ENCODE measurements around the gene DRG1. TPM values are rescaled to one million over a fixed set of nuclear protein-coding genes. Genes with fewer than 3 reads are reported as not detected.

Gene DRG1
- total and polyA plus RNA-seq, 10 of the 15 experiments (the other 5 are each of a cell fraction or from before 2014, with no cell fraction given) = 59.7 to 147 (median 85.8) TPM

DNA sequence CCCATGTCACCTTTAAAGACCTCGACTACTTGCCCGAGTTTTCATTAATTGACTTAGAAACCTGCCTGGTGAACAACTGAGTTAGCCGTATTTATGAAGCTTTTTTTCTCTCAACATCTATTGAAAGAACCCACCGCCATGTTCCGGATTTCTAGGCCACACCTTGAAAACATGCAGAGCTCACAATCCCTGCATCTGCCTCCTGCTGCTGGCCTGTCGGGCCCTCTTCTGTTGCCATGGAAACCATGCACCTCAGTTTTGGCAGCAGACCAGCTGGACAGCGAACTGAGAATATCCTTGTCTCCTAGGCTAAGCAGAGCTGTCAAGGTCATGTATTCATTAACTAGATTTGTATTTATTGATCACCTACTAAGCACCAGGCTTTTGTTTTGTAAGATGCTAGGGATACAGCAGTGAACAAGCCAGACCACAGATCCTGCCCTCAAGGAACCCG, 49.0 kb upstream of the DRG1 start:
- Histone ChIP-seq H3K9me3 (replicated peaks; ENCODE audit: control insufficient read depth, insufficient read depth, low read length) (no peaks in the 10 kb centered on the region), H3K4me3 (no peak overlapping the region), H3K27ac (ENCODE audit: control insufficient read depth, insufficient read depth) (no peak overlapping the region), H2AFZ (ENCODE audit: control insufficient read depth, low read depth, low read length) (no peak overlapping the region), H3K36me3 (ENCODE audit: control insufficient read depth in 2 of 2, insufficient read depth in 2 of 2, low read length in 1 of 2) (no peaks in the 10 kb centered on the region), H3K79me2 (ENCODE audit: control insufficient read depth, insufficient read depth, low read length) (peaks cover 3% of the 10 kb centered on the region), H3K4me1 (ENCODE audit: control insufficient read depth, insufficient read depth, low read length) (peaks cover 3% of the 10 kb centered on the region), H3K27me3 (replicated peaks in 1 of 2; ENCODE audit: control insufficient read depth in 2 of 2, insufficient read depth in 2 of 2, low read length in 1 of 2) (no peaks in the 10 kb centered on the region), H3K4me2 (ENCODE audit: control insufficient read depth, insufficient read depth) (no peak overlapping the region), H4K20me1 (ENCODE audit: control insufficient read depth, insufficient read depth) (no peaks in the 10 kb centered on the region; the same call in 1 of the 2 replicates), H3K9ac (ENCODE audit: control insufficient read depth, insufficient read depth, low read length) (no peak overlapping the region)
- no TSS peak for BruUV-seq (replicated peaks)
- 70% methylated on average over 8 of the region's 8 CpGs for WGBS (ENCODE audit: insufficient coverage, insufficient replicate concordance, low lambda C conversion rate, missing lambda C conversion rate)
- intact Hi-C loops (cut with micrococcal nuclease; ENCODE audit: unreplicated experiment) = no loop called here
- ATAC-seq (no peak), FAIRE-seq (no peak), DNase-seq (ENCODE audit: low read depth, low spot score) (no peak)
- RAD21 ChIA-PET (ENCODE audit: unreplicated experiment) = no interaction called here
- TF ChIP-seq ZNF24 (IDR thresholded peaks at IDR 0.05) (no peak), BMI1 (IDR thresholded peaks at IDR 0.05; ENCODE audit: borderline replicate concordance) (peak; percentile 86)
- SMC1A ChIA-PET (ENCODE audit: uncharacterized antibody, unreplicated experiment) = no interaction called here
- in situ Hi-C loops (cut with MboI) = loop anchor here (5.0 kb wide), 1 partner anchor 287 kb away; no protein-coding TSS in a partner anchor
- POLR2A ChIA-PET = interaction anchor here (1.3 kb wide), 1 partner anchor 10 kb away, joined by 3 read pairs; no protein-coding TSS in a partner anchor
- CTCF ChIA-PET = no interaction called here

DNA sequence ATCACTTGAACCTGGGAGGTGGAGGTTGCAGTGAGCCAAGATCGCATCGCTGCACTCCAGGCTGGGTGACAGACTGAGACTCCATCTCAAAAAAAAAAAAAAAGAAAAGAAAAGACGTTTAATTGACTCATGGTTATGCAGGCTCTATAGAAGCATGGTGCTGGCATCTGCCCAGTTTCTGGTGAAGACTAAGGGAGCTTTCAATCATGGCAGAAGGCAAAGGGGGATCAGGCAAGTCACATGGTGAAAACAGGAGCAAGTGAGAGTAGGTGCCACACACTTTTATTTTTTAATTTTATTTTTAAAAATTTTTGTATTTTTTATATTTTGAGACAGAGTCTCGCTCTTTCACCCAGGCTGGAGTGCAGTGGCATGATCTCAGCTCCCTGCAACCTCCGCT, 44.9 kb upstream of the DRG1 start:
- Histone ChIP-seq H3K27ac (ENCODE audit: control insufficient read depth, insufficient read depth) (no peak overlapping the region), H3K4me1 (ENCODE audit: control insufficient read depth, insufficient read depth, low read length) (peaks cover 7% of the 10 kb centered on the region; the same call in 1 of the 2 replicates), H3K79me2 (ENCODE audit: control insufficient read depth, insufficient read depth, low read length) (no peaks in the 10 kb centered on the region), H3K9me3 (replicated peaks; ENCODE audit: control insufficient read depth, insufficient read depth, low read length) (no peaks in the 10 kb centered on the region), H4K20me1 (ENCODE audit: control insufficient read depth, insufficient read depth) (no peaks in the 10 kb centered on the region; the same call in 1 of the 2 replicates), H3K27me3 (replicated peaks in 1 of 2; ENCODE audit: control insufficient read depth in 2 of 2, insufficient read depth in 2 of 2, low read length in 1 of 2) (no peaks in the 10 kb centered on the region), H2AFZ (ENCODE audit: control insufficient read depth, low read depth, low read length) (no peak overlapping the region), H3K4me3 (no peak overlapping the region), H3K4me2 (ENCODE audit: control insufficient read depth, insufficient read depth) (no peak overlapping the region), H3K36me3 (ENCODE audit: control insufficient read depth in 2 of 2, insufficient read depth in 2 of 2, low read length in 1 of 2) (no peaks in the 10 kb centered on the region), H3K9ac (ENCODE audit: control insufficient read depth, insufficient read depth, low read length) (no peak overlapping the region)
- ChIA-PET SMC1A (ENCODE audit: uncharacterized antibody, unreplicated experiment) (interaction anchor here (1.1 kb wide), 1 partner anchor 43 kb away, joined by 3 read pairs; no protein-coding TSS in a partner anchor), CTCF (no interaction called here), RAD21 (ENCODE audit: unreplicated experiment) (no interaction called here), POLR2A (no interaction called here)
- FAIRE-seq = no peak
- 57% methylated on average over 3 of the region's 5 CpGs for WGBS (ENCODE audit: insufficient coverage, insufficient replicate concordance, low lambda C conversion rate, missing lambda C conversion rate)
- in situ Hi-C loops (cut with MboI) (loop anchor here (5.0 kb wide), 1 partner anchor 283 kb away; no protein-coding TSS in a partner anchor), intact Hi-C loops (cut with micrococcal nuclease; ENCODE audit: unreplicated experiment) (no loop called here)
- ATAC-seq = no peak
- no TSS peak for BruUV-seq (replicated peaks)
- DNase-seq (ENCODE audit: low read depth, low spot score) = no peak
- TF ChIP-seq SMARCA5 (IDR thresholded peaks at IDR 0.05) (no peak), IKZF2 (IDR thresholded peaks at IDR 0.05) (no peak), BRCA1 (IDR thresholded peaks at IDR 0.05; ENCODE audit: low read depth, low read length) (no peak), JUNB (IDR thresholded peaks at IDR 0.05) (no peak), BMI1 (IDR thresholded peaks at IDR 0.05; ENCODE audit: borderline replicate concordance) (no peak), KLF5 (IDR thresholded peaks at IDR 0.05; ENCODE audit: partially characterized antibody) (no peak), ZNF207 (IDR thresholded peaks at IDR 0.05; ENCODE audit: borderline replicate concordance) (no peak), RB1 (IDR thresholded peaks at IDR 0.05; ENCODE audit: borderline replicate concordance) (no peak), WRNIP1 (IDR thresholded peaks at IDR 0.05; ENCODE audit: borderline replicate concordance, low read depth, low read length) (no peak)
- TF ChIP-seq, protein P1, sequence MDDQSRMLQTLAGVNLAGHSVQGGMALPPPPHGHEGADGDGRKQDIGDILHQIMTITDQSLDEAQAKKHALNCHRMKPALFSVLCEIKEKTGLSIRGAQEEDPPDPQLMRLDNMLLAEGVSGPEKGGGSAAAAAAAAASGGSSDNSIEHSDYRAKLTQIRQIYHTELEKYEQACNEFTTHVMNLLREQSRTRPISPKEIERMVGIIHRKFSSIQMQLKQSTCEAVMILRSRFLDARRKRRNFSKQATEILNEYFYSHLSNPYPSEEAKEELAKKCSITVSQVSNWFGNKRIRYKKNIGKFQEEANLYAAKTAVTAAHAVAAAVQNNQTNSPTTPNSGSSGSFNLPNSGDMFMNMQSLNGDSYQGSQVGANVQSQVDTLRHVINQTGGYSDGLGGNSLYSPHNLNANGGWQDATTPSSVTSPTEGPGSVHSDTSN (IDR thresholded peaks at IDR 0.05; ENCODE audit: insufficient replicate concordance, low read depth, low read length) = no peak
- TF ChIP-seq, protein P2, sequence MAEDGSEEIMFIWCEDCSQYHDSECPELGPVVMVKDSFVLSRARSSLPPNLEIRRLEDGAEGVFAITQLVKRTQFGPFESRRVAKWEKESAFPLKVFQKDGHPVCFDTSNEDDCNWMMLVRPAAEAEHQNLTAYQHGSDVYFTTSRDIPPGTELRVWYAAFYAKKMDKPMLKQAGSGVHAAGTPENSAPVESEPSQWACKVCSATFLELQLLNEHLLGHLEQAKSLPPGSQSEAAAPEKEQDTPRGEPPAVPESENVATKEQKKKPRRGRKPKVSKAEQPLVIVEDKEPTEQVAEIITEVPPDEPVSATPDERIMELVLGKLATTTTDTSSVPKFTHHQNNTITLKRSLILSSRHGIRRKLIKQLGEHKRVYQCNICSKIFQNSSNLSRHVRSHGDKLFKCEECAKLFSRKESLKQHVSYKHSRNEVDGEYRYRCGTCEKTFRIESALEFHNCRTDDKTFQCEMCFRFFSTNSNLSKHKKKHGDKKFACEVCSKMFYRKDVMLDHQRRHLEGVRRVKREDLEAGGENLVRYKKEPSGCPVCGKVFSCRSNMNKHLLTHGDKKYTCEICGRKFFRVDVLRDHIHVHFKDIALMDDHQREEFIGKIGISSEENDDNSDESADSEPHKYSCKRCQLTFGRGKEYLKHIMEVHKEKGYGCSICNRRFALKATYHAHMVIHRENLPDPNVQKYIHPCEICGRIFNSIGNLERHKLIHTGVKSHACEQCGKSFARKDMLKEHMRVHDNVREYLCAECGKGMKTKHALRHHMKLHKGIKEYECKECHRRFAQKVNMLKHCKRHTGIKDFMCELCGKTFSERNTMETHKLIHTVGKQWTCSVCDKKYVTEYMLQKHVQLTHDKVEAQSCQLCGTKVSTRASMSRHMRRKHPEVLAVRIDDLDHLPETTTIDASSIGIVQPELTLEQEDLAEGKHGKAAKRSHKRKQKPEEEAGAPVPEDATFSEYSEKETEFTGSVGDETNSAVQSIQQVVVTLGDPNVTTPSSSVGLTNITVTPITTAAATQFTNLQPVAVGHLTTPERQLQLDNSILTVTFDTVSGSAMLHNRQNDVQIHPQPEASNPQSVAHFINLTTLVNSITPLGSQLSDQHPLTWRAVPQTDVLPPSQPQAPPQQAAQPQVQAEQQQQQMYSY (CRISPR knock-in tag; IDR thresholded peaks at IDR 0.05) = no peak
- TF ChIP-seq, protein P3, sequence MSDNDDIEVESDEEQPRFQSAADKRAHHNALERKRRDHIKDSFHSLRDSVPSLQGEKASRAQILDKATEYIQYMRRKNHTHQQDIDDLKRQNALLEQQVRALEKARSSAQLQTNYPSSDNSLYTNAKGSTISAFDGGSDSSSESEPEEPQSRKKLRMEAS (IDR thresholded peaks at IDR 0.05; ENCODE audit: low read depth, low read length) = no peak
